ENCODE data around the gene PTPRT. TPM values are rescaled to one million over a fixed set of nuclear protein-coding genes. Genes with fewer than 3 reads are reported as not detected.

The PTPRT gene
- polyA plus RNA-seq, 1 donor from 2014 or later, result not detected

DNA sequence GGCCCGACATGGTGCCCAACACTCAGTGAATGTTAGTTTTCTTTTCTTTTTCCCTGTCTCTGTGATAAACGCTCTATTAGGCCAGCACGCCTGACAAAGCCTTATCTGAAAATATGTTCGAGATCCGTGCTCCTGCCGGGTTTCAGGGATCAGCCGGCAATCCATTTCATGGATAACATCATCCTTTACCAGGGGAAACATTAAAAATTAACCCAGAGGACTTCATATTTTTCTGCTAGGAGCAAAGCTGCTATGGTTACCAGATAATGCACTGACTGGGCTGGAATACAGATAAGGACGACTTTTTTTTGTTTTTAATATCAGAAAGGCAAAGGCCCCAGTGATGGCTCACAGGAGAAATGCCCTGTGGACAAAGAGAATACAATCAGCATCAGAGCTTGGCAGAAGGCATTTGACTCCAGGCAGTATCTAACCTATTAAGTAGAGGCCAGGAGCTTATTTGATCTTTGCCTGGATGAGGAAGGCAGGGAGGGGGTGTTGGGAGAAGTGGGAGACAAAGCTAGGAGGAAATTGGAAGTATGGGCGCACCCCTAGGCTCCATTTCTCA lies 1089.5 kb downstream of the PTPRT start:
- no peaks in the 10 kb centered on the region for H3K4me1 Mint-ChIP-seq
- no peak overlapping the region for H3K4me3 Mint-ChIP-seq
- no peak overlapping the region for H3K27ac Mint-ChIP-seq
- H3K36me3 Mint-ChIP-seq, result no peaks in the 10 kb centered on the region
- peaks cover 0 to 3% (median 2%) of the 10 kb centered on the region in 3 donors for H3K9me3 Mint-ChIP-seq
- H3K27me3 Mint-ChIP-seq, result peaks cover 2% of the 10 kb centered on the region

DNA sequence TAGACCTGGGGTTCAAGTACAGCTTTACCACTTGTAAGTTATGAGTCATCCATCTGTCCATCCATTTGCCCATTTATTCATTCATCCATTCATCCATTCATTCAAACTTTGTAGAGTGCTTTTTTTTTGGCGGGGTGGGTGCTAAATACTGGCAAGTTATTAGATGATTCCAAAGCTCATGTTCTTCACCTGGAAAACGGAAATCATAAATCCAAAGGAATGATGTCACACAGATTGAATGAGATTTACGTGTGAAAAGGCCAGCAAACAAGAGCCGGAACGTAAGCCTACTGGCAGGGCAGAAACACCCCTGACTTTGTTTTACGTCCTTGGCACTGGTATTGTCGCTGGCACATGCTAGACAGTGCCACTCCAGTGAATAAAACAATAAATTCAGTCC lies 1090.6 kb downstream of the PTPRT start:
- Mint-ChIP-seq H3K4me3 (no peak overlapping the region), H3K9me3 (peaks cover 0 to 3% (median 2%) of the 10 kb centered on the region in 3 donors), H3K27ac (peak overlapping the region in 1 of 3 donors; percentile 39), H3K36me3 (no peaks in the 10 kb centered on the region), H3K4me1 (no peaks in the 10 kb centered on the region), H3K27me3 (peaks cover 2% of the 10 kb centered on the region)

DNA sequence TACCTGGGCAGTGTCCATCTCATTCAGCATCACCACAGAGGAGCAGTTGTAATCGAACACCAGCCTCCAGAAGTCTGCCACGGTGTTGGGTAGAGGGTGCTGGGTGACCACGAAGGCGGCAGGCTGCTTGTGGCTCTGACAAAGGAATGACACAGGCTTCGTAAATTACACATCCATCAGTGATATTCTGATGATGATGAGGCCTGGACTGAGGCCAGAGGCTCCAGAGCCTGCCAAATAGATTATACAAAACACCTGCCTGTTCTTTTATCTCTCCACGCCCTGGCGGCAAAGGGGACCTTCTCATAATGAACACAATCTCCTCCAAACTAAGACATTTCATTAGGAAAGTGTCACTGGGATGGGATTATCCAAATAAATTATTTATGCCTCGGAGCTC lies 1091.3 kb downstream of the PTPRT start:
- Mint-ChIP-seq H3K9me3 (peaks cover 0 to 3% (median 2%) of the 10 kb centered on the region in 3 donors), H3K4me1 (no peaks in the 10 kb centered on the region), H3K27me3 (peaks cover 2% of the 10 kb centered on the region), H3K4me3 (no peak overlapping the region), H3K27ac (no peak overlapping the region), H3K36me3 (no peaks in the 10 kb centered on the region)

DNA sequence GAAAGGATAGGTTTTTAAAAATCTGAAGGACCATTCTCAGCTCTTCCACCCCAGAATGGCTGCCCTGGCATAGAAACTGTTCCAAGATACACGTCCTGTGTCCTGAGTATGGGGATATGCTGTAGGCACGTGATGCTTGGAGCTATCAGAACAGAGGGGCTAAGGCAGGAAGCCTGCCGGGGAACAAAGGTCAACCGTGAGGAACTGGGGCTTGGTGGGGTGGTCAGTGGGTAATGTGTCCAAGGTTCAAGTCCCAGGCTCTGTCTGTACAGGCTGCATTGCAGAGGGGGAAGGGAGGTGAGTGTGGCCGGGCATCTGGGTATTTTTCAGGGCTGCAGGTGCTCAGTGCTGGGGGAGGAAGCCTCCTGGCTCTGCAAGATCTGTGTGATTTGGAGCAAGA lies 1092.0 kb downstream of the PTPRT start:
- H3K4me3 Mint-ChIP-seq, result no peak overlapping the region
- H3K27ac Mint-ChIP-seq, result no peak overlapping the region
- H3K4me1 Mint-ChIP-seq, result no peaks in the 10 kb centered on the region
- peaks cover 0 to 3% (median 2%) of the 10 kb centered on the region in 3 donors for H3K9me3 Mint-ChIP-seq
- H3K27me3 Mint-ChIP-seq, result peaks cover 2% of the 10 kb centered on the region
- H3K36me3 Mint-ChIP-seq, result no peaks in the 10 kb centered on the region

DNA sequence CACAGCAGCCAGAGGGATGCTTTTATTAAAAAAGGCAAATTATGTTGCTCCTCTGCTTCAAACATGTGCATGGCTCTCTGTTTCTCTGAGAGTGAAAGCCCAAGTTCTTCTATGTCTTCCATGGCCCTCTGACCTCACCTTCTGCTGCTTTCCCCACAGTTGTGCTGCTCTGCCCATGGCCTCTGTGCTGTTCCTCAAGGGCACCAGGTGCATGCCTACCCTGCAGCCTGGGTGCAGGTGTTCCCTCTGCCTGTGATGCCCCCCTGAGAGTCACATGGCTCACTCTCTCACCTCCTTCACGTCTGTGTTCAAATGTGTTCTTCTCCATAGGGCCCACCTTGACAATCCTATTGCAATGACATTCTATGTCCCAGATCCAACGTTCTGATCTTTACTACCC lies 1094.5 kb downstream of the PTPRT start:
- Mint-ChIP-seq H3K27ac (no peak overlapping the region), H3K4me1 (peaks cover 0 to 2% (median 0%) of the 10 kb centered on the region in 3 donors), H3K9me3 (peaks cover 0 to 5% (median 2%) of the 10 kb centered on the region in 3 donors)

DNA sequence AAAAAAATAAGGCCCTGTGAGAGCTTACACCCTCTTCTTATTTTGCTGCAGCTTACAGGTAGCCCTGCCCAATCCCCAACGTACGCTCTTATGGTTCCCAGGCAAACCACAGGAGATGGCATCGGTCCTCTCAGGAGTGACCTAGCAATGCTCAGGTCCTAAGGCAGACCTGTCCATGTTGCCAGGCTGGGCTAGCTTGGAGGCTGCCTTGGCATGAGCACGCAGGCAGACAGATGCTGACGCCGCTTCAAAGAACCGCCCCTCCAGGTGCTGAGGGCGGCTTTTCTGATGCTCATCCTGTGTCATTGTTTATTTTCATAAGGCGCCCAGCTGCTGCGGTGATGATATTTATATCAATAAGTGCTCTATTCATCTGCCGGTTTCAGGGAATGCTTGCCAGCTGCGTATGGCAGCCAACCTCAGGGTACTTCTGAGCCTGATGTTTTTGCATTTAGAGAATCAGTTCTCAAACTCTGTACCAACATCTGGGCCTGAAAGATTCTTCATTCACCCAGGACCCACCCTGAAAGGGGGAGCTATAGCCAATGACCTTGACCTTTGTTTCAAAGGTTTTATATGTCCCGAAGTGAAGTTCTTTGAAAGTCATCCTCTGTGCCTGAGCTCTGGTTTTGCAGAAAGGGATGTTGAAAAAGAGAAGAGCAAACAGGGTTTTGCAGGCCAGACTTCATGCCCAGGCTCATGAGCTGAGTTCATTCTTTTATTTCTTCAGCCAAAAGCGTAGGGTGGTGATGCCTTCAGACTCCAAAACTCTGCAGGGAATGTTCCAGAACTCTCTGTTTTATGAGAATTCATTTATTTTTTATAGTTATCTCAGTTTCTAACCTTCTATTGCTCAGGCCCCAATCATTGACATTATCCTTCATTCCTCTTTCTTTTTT lies 1095.9 kb downstream of the PTPRT start:
- H3K4me3 Mint-ChIP-seq, result no peak overlapping the region
- no peak overlapping the region for H3K27ac Mint-ChIP-seq
- H3K9me3 Mint-ChIP-seq, result peaks cover 0 to 5% (median 2%) of the 10 kb centered on the region in 3 donors
- no peaks in the 10 kb centered on the region for H3K36me3 Mint-ChIP-seq
- peaks cover 2% of the 10 kb centered on the region for H3K27me3 Mint-ChIP-seq
- H3K4me1 Mint-ChIP-seq, result peaks cover 0 to 2% (median 0%) of the 10 kb centered on the region in 3 donors

More for the DNA sequence above, 1094.5 kb downstream of the PTPRT start:
- Mint-ChIP-seq H3K27me3 (peaks cover 2% of the 10 kb centered on the region), H3K4me3 (no peak overlapping the region), H3K36me3 (no peaks in the 10 kb centered on the region)

DNA sequence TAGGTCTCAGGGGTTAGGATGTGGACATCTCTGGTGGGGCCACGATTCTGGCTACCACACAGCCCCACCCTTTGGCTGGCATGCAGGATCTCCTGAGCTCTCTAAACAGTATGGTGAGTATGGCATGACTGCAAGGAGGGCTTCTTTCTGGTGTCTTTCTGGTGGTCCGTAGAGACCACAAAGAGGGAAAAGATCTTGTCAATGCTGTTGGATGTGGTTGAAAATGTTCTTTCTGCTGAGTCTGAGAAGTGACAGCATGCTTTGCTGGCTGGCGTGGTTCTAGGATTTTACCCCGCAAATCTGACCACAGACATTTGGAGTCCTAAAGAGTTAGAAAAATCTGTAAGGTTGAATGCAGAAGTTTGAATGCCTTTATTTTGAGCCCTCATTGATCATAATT lies 1096.7 kb downstream of the PTPRT start:
- Mint-ChIP-seq H3K36me3 (no peaks in the 10 kb centered on the region), H3K4me1 (peaks cover 0 to 2% (median 0%) of the 10 kb centered on the region in 3 donors), H3K4me3 (no peak overlapping the region), H3K9me3 (peaks cover 0 to 5% (median 2%) of the 10 kb centered on the region in 3 donors), H3K27me3 (peaks cover 2% of the 10 kb centered on the region), H3K27ac (no peak overlapping the region)

DNA sequence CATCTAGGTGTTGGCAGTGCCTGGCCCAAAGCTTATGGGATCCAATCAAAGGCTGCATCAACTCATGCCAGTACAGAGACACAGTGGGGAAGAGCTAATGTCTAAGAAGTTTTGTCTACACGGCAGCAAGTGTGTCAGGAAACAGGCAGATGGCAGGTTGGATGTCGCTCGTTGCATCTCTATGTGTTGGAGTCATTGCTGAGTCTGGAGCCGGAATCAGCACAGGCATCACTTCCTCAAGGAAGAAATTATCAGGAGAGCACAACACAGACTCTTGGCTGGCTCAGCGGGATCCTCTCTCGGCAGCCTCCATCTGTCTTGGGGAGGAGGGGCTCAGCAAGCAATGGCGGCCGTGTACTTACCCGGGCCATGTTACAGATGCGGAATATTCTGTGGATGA lies 1104.3 kb downstream of the PTPRT start:
- Mint-ChIP-seq H3K4me3 (no peak overlapping the region), H3K27me3 (no peaks in the 10 kb centered on the region), H3K4me1 (no peaks in the 10 kb centered on the region), H3K27ac (peak overlapping the region in 1 of 3 donors; percentile 66), H3K36me3 (no peaks in the 10 kb centered on the region), H3K9me3 (peaks cover 0 to 3% (median 3%) of the 10 kb centered on the region in 3 donors)

DNA sequence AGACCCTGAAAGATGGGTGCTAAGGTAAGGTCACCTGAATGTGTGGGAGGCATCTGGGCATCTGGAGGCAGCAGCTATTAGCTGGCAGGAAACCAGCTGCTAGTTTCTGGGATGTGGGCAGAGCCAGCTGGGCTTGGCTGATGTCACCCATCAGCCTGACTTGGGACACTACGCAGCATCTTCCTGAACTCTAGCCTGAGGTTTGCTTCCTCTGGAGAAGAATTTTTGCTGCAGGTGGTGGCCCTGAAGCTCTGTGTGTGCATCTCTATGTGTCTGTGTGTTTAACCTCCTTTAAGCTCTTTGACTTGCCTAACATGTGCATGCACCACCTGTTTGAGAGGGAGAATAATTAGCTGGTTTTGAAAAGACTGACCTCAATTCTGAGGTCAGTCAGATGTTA lies 1106.4 kb downstream of the PTPRT start:
- Mint-ChIP-seq H3K9me3 (peaks cover 0 to 3% (median 3%) of the 10 kb centered on the region in 3 donors), H3K4me3 (no peak overlapping the region), H3K27me3 (no peaks in the 10 kb centered on the region), H3K4me1 (no peaks in the 10 kb centered on the region), H3K27ac (no peak overlapping the region), H3K36me3 (no peaks in the 10 kb centered on the region)

DNA sequence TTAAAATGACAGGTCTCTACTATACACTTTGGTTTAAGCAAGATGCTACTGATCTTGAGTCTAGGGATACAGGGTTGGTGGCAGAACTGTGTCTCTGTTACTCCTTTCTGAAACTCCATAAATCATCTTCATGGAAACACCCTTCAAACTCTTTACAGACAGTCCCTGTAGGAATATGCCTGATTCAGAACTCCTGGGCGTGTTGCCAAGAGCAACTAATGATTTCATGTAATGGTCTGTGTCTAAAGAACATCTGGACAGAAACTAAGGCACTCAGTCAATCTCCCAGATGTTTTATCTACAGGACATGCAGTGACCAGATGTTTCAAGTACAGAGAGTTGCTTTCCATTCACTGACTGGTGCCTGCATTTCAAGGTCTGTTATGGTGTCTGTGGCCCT lies 1107.1 kb downstream of the PTPRT start:
- Mint-ChIP-seq H3K4me3 (no peak overlapping the region), H3K27me3 (no peaks in the 10 kb centered on the region), H3K36me3 (no peaks in the 10 kb centered on the region), H3K4me1 (no peaks in the 10 kb centered on the region), H3K27ac (peak overlapping the region in 1 of 3 donors; percentile 74), H3K9me3 (peaks cover 0 to 3% (median 3%) of the 10 kb centered on the region in 3 donors)

DNA sequence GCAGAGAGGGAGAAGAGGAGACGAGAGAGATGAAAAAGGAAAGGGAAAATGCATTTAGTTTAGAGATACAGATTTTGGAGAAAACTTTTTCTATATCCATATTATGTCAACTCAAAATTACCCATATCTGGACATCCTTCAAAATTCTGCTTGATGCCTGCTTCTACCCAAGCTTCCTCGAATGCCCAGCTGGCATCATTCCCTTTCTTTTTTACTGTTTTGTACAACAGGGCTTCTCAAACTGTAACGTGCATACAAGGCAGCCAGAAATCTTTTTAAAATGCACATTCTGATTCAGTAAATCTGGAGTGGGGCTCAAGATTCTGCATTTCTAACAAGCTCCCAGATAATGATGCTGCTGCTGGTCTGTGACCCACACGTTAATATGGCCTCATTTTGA lies 1108.8 kb downstream of the PTPRT start:
- H3K4me3 Mint-ChIP-seq, result no peak overlapping the region
- no peaks in the 10 kb centered on the region for H3K36me3 Mint-ChIP-seq
- H3K4me1 Mint-ChIP-seq, result no peaks in the 10 kb centered on the region
- peaks cover 0 to 2% (median 1%) of the 10 kb centered on the region in 3 donors for H3K9me3 Mint-ChIP-seq
- no peak overlapping the region for H3K27ac Mint-ChIP-seq
- no peaks in the 10 kb centered on the region for H3K27me3 Mint-ChIP-seq

DNA sequence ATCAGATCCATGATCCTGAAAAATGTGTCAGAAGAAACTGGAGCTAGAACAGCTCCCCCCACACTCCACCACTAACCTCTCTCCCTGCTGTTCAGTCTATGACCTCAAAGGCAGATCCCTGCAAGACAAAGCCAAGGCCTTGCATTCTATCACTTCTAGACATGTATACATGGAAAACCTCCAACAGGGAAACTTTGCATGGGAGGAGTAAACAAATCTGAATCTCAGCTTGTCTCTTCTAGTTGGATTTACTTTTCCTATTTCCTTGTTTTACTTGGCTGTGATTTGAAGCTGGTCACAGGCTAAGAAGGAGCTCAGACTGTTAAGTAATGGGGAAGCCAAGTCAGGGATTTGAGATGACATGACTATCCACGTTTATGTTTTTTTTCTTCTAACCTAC lies 1114.8 kb downstream of the PTPRT start:
- Mint-ChIP-seq H3K27ac (no peak overlapping the region), H3K9me3 (peaks cover 1 to 2% (median 2%) of the 10 kb centered on the region in 3 donors), H3K36me3 (no peaks in the 10 kb centered on the region), H3K4me1 (no peaks in the 10 kb centered on the region), H3K27me3 (no peaks in the 10 kb centered on the region), H3K4me3 (no peak overlapping the region)

DNA sequence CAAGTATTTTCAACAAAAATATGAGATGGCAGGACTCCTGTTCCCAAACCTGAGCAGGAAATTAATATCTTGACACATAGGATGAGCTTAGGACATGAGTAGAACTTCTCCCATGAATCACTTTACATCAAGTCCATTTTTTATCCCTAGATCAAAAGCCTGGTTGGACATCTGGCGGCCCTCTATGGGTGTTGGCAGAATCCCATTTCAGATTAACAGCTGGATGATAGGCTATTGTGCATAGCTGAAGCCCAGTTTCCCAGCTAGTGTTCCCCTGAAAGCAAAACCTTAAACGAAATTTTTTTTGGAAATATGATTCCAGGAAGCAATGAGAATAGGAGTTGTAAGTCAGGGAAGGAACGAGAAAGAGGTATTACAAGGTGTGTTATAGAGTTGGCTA lies 1122.1 kb downstream of the PTPRT start:
- no peaks in the 10 kb centered on the region for H3K27me3 Mint-ChIP-seq
- H3K9me3 Mint-ChIP-seq, result peaks cover 0 to 5% (median 0%) of the 10 kb centered on the region in 3 donors

DNA sequence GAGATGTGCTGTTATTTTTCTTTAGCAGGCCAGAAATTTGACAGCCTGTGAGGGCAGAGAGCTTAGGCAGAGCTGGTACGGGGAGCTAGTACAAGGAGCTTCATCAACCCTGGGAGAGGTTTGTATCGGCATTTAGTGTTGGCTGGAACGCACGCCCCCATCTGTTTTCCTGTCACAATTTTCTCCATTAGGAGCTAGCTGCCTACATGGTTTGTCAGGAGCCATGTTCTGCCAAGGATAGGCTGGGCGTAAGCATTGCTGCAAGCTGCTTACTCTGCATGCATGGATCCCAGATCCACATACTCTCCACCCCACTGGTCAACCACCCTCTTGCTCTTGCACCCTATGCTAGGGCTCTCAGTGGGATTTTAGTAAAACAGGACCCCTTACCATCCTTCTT lies 1122.5 kb downstream of the PTPRT start:
- Mint-ChIP-seq H3K4me3 (no peak overlapping the region), H3K27ac (no peak overlapping the region), H3K9me3 (peaks cover 0 to 5% (median 0%) of the 10 kb centered on the region in 3 donors), H3K4me1 (peaks cover 0 to 2% (median 0%) of the 10 kb centered on the region in 3 donors), H3K36me3 (peaks cover 2% of the 10 kb centered on the region), H3K27me3 (no peaks in the 10 kb centered on the region)

More for the DNA sequence above, 1122.1 kb downstream of the PTPRT start:
- Mint-ChIP-seq H3K4me1 (peaks cover 0 to 2% (median 0%) of the 10 kb centered on the region in 3 donors), H3K36me3 (peaks cover 2% of the 10 kb centered on the region), H3K4me3 (no peak overlapping the region), H3K27ac (no peak overlapping the region)

DNA sequence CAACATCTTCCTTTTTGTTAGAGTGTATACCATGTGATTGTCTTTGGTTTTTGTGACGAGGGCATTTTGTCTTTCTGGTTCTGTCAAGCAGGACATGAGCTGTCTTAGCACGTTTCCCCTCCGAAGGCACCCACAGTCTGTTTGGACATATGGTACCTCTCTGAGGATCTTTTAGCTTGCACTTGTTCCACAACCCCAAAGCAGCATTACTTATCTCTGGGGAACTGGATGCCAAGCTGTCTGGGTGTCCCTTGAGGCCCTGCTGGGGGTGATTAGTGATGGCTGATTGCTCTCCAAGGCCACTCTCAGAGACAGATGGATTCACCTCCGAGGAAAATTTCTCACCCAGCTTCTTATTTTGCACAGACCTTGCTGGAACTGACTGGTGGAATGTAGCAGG lies 1126.6 kb downstream of the PTPRT start:
- H3K36me3 Mint-ChIP-seq, result peaks cover 2% of the 10 kb centered on the region
- H3K27ac Mint-ChIP-seq, result no peak overlapping the region
- no peaks in the 10 kb centered on the region for H3K27me3 Mint-ChIP-seq
- no peaks in the 10 kb centered on the region for H3K4me1 Mint-ChIP-seq
- peaks cover 0 to 3% (median 0%) of the 10 kb centered on the region in 3 donors for H3K9me3 Mint-ChIP-seq
- H3K4me3 Mint-ChIP-seq, result no peak overlapping the region
